Left ventricle myocardium inferior (tissue), 1 donor: Measurements from ENCODE around the gene KCNE4. TPM values are rescaled to one million over a fixed set of nuclear protein-coding genes. Genes with fewer than 3 reads are reported as not detected.

Experiments used
- DNase-seq: peaks from one replicate; pipeline ENCODE4 v3.0.0-alpha.2; 2020
- H3K27ac ChIP-seq: fragments of 200-600 bp; replicated peaks from 2 replicates; pipeline ENCODE4 v1.8.0; 2021
- H3K27me3 ChIP-seq: fragments of 200-600 bp; 2 replicates; pipeline ENCODE4 v1.8.0; 2021; ENCODE audit warnings: low read depth
- H3K36me3 ChIP-seq: fragments of 200-600 bp; 2 replicates; pipeline ENCODE4 v1.8.0; 2021
- H3K4me1 ChIP-seq: fragments of 200-600 bp; 2 replicates; pipeline ENCODE4 v1.8.0; 2021
- H3K4me3 ChIP-seq: fragments of 200-600 bp; 2 replicates; pipeline ENCODE4 v1.8.0; 2021; ENCODE audit warnings: mild to moderate bottlenecking, moderate library complexity
- H3K9me3 ChIP-seq: fragments of 200-600 bp; replicated peaks from 2 replicates; pipeline ENCODE4 v1.8.0; 2021
- CTCF ChIP-seq: fragments of 200-600 bp; IDR thresholded peaks from 2 replicates; pipeline ENCODE4 v1.8.0; 2021; ENCODE audit warnings: antibody characterized with exemption, mild to moderate bottlenecking, borderline replicate concordance
- intact Hi-C: fragments of 100-400 bp; cut with micrococcal nuclease; formaldehyde crosslinking; loops from one replicate; pipeline ENCODE4 v1.11.0; 2022
- total RNA-seq: library from RNA; stranded (reverse); fragmentation: NEBNext Ultra II Directional; extraction: Animal tissue kit (Norgen Biotek cat#: 25700); gene quantifications from one replicate; pipeline ENCODE4 v1.2.1, GENCODE V29; 2021
- donor health status: DM: no; HTN: yes; CAD: no; lungs with severe emphysema.

Gene KCNE4
- total RNA-seq, 1 donor from 2014 or later = 3.1 TPM

DNA sequence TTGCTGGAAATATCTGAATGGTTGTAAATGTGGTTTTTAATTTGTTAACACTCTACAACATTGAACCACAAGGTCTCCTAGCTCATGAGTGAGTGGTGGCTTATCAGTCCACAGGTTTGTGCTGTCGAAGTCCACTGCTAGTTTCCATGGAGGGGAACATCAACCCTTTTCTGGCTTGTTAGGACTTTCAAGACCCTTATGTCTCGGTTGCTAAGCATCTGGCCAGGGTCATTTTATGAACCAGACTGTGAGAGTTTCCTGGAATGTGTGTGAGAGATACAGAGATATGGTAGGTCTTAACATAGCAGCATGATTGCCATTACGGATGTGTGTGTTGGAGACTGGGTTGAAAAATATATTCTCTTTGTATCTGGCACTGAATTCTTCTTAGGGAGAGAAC, 36.9 kb downstream of the KCNE4 start:
- no peak for DNase-seq
- peaks cover 15% of the 10 kb centered on the region for H3K4me1 ChIP-seq
- no peaks in the 10 kb centered on the region for H3K27me3 ChIP-seq
- no peak overlapping the region for H3K4me3 ChIP-seq
- H3K9me3 ChIP-seq = no peaks in the 10 kb centered on the region
- intact Hi-C loops = no loop called here
- H3K27ac ChIP-seq = no peak overlapping the region
- H3K36me3 ChIP-seq = no peaks in the 10 kb centered on the region
- no peak for TF ChIP-seq CTCF

DNA sequence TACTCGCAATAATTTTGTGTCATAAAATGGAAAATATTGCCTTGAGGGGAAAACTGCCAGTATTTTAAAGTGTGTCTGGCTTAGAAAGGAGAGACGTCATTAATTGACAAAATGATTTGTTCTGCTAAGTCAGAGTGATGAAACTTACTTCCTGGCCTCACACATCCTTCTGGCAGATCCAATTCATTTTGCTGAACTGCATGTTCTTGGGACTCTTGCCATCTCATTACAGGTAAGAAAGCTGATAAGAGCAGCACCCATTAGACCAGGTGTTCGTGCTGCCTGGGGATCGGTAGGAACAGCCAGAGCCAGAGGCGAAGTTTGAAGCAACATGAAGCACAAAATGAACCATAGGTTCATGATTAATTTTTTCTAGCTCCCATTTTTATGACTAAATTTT, 38.0 kb downstream of the KCNE4 start:
- H3K9me3 ChIP-seq = no peaks in the 10 kb centered on the region
- intact Hi-C loops = no loop called here
- no peaks in the 10 kb centered on the region for H3K36me3 ChIP-seq
- no peak overlapping the region for H3K27ac ChIP-seq
- no peaks in the 10 kb centered on the region for H3K27me3 ChIP-seq
- no peak for DNase-seq
- TF ChIP-seq CTCF = no peak
- no peak overlapping the region for H3K4me3 ChIP-seq
- H3K4me1 ChIP-seq = peaks cover 16% of the 10 kb centered on the region

GRCh38 chr2:223090540-223091235, 38.7 kb downstream of the KCNE4 start:
- TF ChIP-seq CTCF = no peak
- Histone ChIP-seq H3K27ac (no peak overlapping the region), H3K4me3 (no peak overlapping the region), H3K36me3 (no peaks in the 10 kb centered on the region), H3K4me1 (peaks cover 16% of the 10 kb centered on the region), H3K27me3 (no peaks in the 10 kb centered on the region), H3K9me3 (no peaks in the 10 kb centered on the region)
- DNase-seq = no peak
- intact Hi-C loops = no loop called here

DNA sequence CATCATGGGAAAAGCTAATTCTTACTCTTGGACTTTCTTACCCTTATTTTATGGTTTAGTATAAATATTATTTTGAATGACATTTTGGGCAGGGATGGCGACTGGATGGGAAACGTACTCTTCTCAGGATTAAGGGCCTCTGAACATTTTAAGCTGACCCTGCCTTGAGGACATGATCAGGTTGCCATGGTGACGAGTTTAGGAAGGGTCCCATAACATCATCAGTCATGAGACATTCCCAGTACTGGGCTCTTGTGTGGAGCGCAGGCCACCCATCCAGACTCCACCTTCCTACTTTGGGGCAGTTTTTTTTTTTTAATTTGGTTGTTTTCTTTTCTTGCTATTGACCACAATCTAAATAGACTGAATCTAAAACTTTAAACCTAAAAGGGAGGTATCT, 40.7 kb downstream of the KCNE4 start:
- no peaks in the 10 kb centered on the region for H3K27me3 ChIP-seq
- peaks cover 16% of the 10 kb centered on the region for H3K4me1 ChIP-seq
- no peak overlapping the region for H3K4me3 ChIP-seq
- no peaks in the 10 kb centered on the region for H3K9me3 ChIP-seq
- TF ChIP-seq CTCF = no peak
- H3K27ac ChIP-seq = peak overlapping the region; percentile 73
- intact Hi-C loops = no loop called here
- no peaks in the 10 kb centered on the region for H3K36me3 ChIP-seq
- no peak for DNase-seq

GRCh38 chr2:223093436-223094241, 41.6 kb downstream of the KCNE4 start:
- Histone ChIP-seq H3K4me3 (no peak overlapping the region), H3K9me3 (no peaks in the 10 kb centered on the region), H3K36me3 (no peaks in the 10 kb centered on the region), H3K27me3 (no peaks in the 10 kb centered on the region), H3K27ac (peak overlapping the region; percentile 73), H3K4me1 (peaks cover 16% of the 10 kb centered on the region)
- intact Hi-C loops = no loop called here
- peak; percentile 70 for DNase-seq
- no peak for TF ChIP-seq CTCF
